HepG2 (cell line): ENCODE results near the gene SGSH. TPM values are rescaled to one million over a fixed set of nuclear protein-coding genes. Genes with fewer than 3 reads are reported as not detected.

Experiments
- BHLHE40 ChIP-seq: IDR thresholded peaks from 2 replicates; pipeline ENCODE4 v1.6.1; 2011; ENCODE audit warnings: low read length, improper control_type of control experiment
- CCDC6 ChIP-seq: sonication (generic); formaldehyde crosslinking; IDR thresholded peaks from 2 replicates; pipeline ENCODE4 v1.8.1; 2022; ENCODE audit warnings: mild to moderate bottlenecking, missing genetic modification reagents, moderate library complexity
- GPBP1L1 ChIP-seq: sonication (generic); formaldehyde crosslinking; IDR thresholded peaks from 2 replicates; pipeline ENCODE4 v1.5.0; 2020; ENCODE audit warnings: mild to moderate bottlenecking, missing genetic modification reagents
- HNRNPLL ChIP-seq: fragments of 200-400 bp; formaldehyde crosslinking; IDR thresholded peaks from 2 replicates; pipeline ENCODE4 v1.6.1; 2017; ENCODE audit warnings: mild to moderate bottlenecking, low read depth, low read length; ENCODE audit not compliant: poor library complexity, severe bottlenecking
- JUND ChIP-seq: sonication (generic); formaldehyde crosslinking; IDR thresholded peaks from 2 replicates; pipeline ENCODE4 v1.8.0; 2022; ENCODE audit warnings: mild to moderate bottlenecking, missing genetic modification reagents
- KDM3A ChIP-seq: IDR thresholded peaks from 2 replicates; pipeline ENCODE4 v1.6.1; 2018; ENCODE audit warnings: low read depth, missing compliant biosample characterization
- KDM5A ChIP-seq: fragments of 200-600 bp; sonication (generic); IDR thresholded peaks from 2 replicates; pipeline ENCODE4 v1.7.0; 2018; ENCODE audit warnings: antibody characterized with exemption, mild to moderate bottlenecking, low read length, borderline replicate concordance
- KMT2B ChIP-seq: IDR thresholded peaks from 2 replicates; pipeline ENCODE4 v1.6.1; 2016; ENCODE audit warnings: missing genetic modification reagents, missing compliant biosample characterization
- RARG ChIP-seq: sonication (generic); formaldehyde crosslinking; IDR thresholded peaks from 2 replicates; pipeline ENCODE4 v1.4.0; 2020; ENCODE audit warnings: low read depth, mild to moderate bottlenecking, missing genetic modification reagents
- REL ChIP-seq: sonication (generic); formaldehyde crosslinking; conservative IDR thresholded peaks from 2 replicates; pipeline ENCODE4 v1.8.0; 2022; ENCODE audit warnings: mild to moderate bottlenecking, missing genetic modification reagents, moderate library complexity
- SRF ChIP-seq: IDR thresholded peaks from 2 replicates; pipeline ENCODE4 v1.6.1; 2011; ENCODE audit warnings: mild to moderate bottlenecking, low read depth, low read length, moderate library complexity
- TCF7L2 ChIP-seq: IDR thresholded peaks from 2 replicates; pipeline ENCODE4 v1.6.1; 2011; ENCODE audit warnings: mild to moderate bottlenecking, low read depth, low read length, moderate library complexity
- ZBTB20 ChIP-seq: sonication (generic); formaldehyde crosslinking; IDR thresholded peaks from 2 replicates; pipeline ENCODE4 v1.8.1; 2023; ENCODE audit warnings: missing genetic modification reagents, low read depth, mild to moderate bottlenecking, borderline replicate concordance
- ZFP91 ChIP-seq: sonication (generic); formaldehyde crosslinking; IDR thresholded peaks from 2 replicates; pipeline ENCODE4 v1.9.0; 2022; ENCODE audit warnings: missing genetic modification reagents, mild to moderate bottlenecking, borderline replicate concordance
- ZMAT3 ChIP-seq: sonication (generic); formaldehyde crosslinking; conservative IDR thresholded peaks from 2 replicates; pipeline ENCODE4 v1.7.0; 2021; ENCODE audit warnings: missing genetic modification reagents
- ZNF430 ChIP-seq: sonication (generic); formaldehyde crosslinking; IDR thresholded peaks from 2 replicates; pipeline ENCODE4 v1.9.0; 2021; ENCODE audit warnings: mild to moderate bottlenecking, missing genetic modification reagents
- ZNF556 ChIP-seq: sonication (generic); formaldehyde crosslinking; IDR thresholded peaks from 2 replicates; pipeline ENCODE4 v1.4.0; 2020; ENCODE audit warnings: mild to moderate bottlenecking, missing genetic modification reagents, borderline replicate concordance
- ZNF841 ChIP-seq: sonication (generic); formaldehyde crosslinking; IDR thresholded peaks from 2 replicates; pipeline ENCODE4 v1.8.1; 2023; ENCODE audit warnings: missing genetic modification reagents, borderline replicate concordance
- polyA plus RNA-seq, 8 experiments: library from polyadenylated mRNA; depleted of rRNA in 3 of 8; stranded (reverse) in 7 of 8; unstranded in 1 of 8; fragments of >200 nt; fragmentation: Illumina TruSeq in 4 of 8; extraction: Trizol in 4 of 8; gene quantifications; 2 replicates each; pipeline versions ENCODE4 v1.2.1 to v1.2.3, GENCODE V29; 2011 to 2016; ENCODE audit warnings: low read depth in 4 of 8, missing spikeins in 1 of 8, mixed read lengths in 1 of 8; ENCODE audit not compliant: insufficient read depth in 1 of 8
- total RNA-seq, 5 experiments: library from RNA; depleted of rRNA; stranded (reverse); fragments of >200 nt; fragmentation: Illumina TruSeq; extraction: Trizol; gene quantifications; 2 replicates each; pipeline ENCODE4 v1.2.3, GENCODE V29; 2016; ENCODE audit warnings: low read depth in 1 of 5
- TF ChIP-seq, protein P1 (sequence below): sonication (generic); formaldehyde crosslinking; IDR thresholded peaks from 2 replicates; pipeline ENCODE4 v1.4.0; 2020; ENCODE audit warnings: missing genetic modification reagents
- TF ChIP-seq, protein P2 (sequence below): sonication (generic); formaldehyde crosslinking; IDR thresholded peaks from 2 replicates; pipeline ENCODE4 v1.5.0; 2020; ENCODE audit warnings: mild to moderate bottlenecking, missing genetic modification reagents, moderate library complexity

The SGSH gene
- total and polyA plus RNA-seq, 2 of the 13 experiments (the other 11 are each of a cell fraction or from before 2014, with no cell fraction given) = 12.2 to 17.6 TPM

DNA sequence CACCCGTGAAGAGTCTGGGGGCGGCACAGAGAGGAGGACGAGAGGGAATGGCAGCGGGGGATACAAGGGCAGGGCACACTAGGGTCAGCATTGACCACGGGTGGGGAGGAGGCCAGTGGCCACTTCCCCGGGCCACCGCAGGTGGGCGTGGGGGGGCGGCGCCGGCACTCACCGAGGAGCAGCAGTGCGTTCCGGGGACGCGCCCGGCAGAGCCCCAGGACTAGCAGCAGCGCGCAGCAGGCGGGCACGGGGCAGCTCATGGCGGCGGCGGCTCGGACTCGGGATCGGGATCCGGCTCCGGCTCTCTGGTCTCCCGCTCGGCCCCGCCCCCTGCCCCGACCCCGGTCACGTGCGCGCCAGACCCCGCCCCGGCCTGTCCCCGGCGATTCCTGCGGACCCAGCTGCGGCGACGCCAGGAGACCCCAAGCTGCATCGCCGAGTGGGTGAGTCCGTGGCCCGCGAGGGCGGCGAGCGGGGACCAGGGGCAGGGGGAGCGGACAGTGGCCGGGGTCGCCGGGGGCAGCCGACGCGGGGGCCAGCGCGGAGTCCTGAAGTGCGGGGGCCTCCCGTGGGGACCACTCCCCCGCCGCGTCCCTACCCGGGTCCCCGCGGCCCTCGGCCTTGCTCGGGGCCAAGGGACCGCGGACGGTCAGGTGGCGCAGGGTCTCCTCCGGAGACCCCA lies at the start of gene SGSH, which contains the start of gene SLC26A11 (continued):
- TF ChIP-seq, protein P1, sequence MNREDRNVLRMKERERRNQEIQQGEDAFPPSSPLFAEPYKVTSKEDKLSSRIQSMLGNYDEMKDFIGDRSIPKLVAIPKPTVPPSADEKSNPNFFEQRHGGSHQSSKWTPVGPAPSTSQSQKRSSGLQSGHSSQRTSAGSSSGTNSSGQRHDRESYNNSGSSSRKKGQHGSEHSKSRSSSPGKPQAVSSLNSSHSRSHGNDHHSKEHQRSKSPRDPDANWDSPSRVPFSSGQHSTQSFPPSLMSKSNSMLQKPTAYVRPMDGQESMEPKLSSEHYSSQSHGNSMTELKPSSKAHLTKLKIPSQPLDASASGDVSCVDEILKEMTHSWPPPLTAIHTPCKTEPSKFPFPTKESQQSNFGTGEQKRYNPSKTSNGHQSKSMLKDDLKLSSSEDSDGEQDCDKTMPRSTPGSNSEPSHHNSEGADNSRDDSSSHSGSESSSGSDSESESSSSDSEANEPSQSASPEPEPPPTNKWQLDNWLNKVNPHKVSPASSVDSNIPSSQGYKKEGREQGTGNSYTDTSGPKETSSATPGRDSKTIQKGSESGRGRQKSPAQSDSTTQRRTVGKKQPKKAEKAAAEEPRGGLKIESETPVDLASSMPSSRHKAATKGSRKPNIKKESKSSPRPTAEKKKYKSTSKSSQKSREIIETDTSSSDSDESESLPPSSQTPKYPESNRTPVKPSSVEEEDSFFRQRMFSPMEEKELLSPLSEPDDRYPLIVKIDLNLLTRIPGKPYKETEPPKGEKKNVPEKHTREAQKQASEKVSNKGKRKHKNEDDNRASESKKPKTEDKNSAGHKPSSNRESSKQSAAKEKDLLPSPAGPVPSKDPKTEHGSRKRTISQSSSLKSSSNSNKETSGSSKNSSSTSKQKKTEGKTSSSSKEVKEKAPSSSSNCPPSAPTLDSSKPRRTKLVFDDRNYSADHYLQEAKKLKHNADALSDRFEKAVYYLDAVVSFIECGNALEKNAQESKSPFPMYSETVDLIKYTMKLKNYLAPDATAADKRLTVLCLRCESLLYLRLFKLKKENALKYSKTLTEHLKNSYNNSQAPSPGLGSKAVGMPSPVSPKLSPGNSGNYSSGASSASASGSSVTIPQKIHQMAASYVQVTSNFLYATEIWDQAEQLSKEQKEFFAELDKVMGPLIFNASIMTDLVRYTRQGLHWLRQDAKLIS = no peak
- peak; percentile 46; the same call in 1 of the 2 replicates for TF ChIP-seq ZMAT3
- 0 out of 2 replicates have a peak, but pooled peaks have one; percentile 64 for TF ChIP-seq ZBTB20
- TF ChIP-seq ZNF430 (CRISPR knock-in tag) = 0 out of 2 replicates have a peak, but pooled peaks have one; percentile 47
- TF ChIP-seq GPBP1L1 (CRISPR knock-in tag) = no peak
- peak; percentile 38; the same call in 1 of the 2 replicates for TF ChIP-seq KMT2B (CRISPR knock-in tag)
- TF ChIP-seq ZNF556 (CRISPR knock-in tag) = peak; percentile 86; the same call in 1 of the 2 replicates
- peak; percentile 71; the same call in 1 of the 2 replicates for TF ChIP-seq ZFP91 (CRISPR knock-in tag)
- TF ChIP-seq JUND (CRISPR knock-in tag) = no peak
- peak; percentile 84 for TF ChIP-seq BHLHE40
- no peak for TF ChIP-seq KDM5A
- no peak for TF ChIP-seq ZNF841 (CRISPR knock-in tag)
- TF ChIP-seq RARG (CRISPR knock-in tag) = peak; percentile 84; the same call in 1 of the 2 replicates
- TF ChIP-seq SRF = no peak
- 0 out of 2 replicates have a peak, but pooled peaks have one; percentile 39 for TF ChIP-seq KDM3A
- TF ChIP-seq TCF7L2 = no peak
- TF ChIP-seq REL (CRISPR knock-in tag) = no peak
- TF ChIP-seq, protein P2, sequence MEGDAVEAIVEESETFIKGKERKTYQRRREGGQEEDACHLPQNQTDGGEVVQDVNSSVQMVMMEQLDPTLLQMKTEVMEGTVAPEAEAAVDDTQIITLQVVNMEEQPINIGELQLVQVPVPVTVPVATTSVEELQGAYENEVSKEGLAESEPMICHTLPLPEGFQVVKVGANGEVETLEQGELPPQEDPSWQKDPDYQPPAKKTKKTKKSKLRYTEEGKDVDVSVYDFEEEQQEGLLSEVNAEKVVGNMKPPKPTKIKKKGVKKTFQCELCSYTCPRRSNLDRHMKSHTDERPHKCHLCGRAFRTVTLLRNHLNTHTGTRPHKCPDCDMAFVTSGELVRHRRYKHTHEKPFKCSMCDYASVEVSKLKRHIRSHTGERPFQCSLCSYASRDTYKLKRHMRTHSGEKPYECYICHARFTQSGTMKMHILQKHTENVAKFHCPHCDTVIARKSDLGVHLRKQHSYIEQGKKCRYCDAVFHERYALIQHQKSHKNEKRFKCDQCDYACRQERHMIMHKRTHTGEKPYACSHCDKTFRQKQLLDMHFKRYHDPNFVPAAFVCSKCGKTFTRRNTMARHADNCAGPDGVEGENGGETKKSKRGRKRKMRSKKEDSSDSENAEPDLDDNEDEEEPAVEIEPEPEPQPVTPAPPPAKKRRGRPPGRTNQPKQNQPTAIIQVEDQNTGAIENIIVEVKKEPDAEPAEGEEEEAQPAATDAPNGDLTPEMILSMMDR = no peak; the same call in 1 of the 2 replicates
- peak; percentile 28 for TF ChIP-seq HNRNPLL
- 0 out of 2 replicates have a peak, but pooled peaks have one; percentile 64 for TF ChIP-seq CCDC6 (CRISPR knock-in tag)
